Transverse colon (tissue), 4 donors: ENCODE results near the gene TOGARAM2. TPM values are rescaled to one million over a fixed set of nuclear protein-coding genes. Genes with fewer than 3 reads are reported as not detected.

Experiments used
- DNase-seq: peaks from one replicate; pipeline ENCODE4 v3.0.0-alpha.2; 2019
- H3K27ac ChIP-seq, 4 donors: fragments of 200-600 bp; sonication (generic); 2 replicates each; pipeline ENCODE4 v1.5.1; 2016 to 2018; ENCODE audit warnings: inconsistent platforms in 4 of 4
- H3K27me3 ChIP-seq: fragments of 200-600 bp; sonication (generic); 2 replicates; pipeline ENCODE4 v1.5.1; 2017; ENCODE audit warnings: inconsistent platforms
- H3K36me3 ChIP-seq, 4 donors: fragments of 200-600 bp; sonication (generic); 2 replicates each; pipeline ENCODE4 v1.5.1; 2017 to 2019; ENCODE audit warnings: inconsistent platforms in 4 of 4
- H3K4me1 ChIP-seq, 4 donors: fragments of 200-600 bp; sonication (generic); 2 replicates each; pipeline ENCODE4 v1.5.1; 2017 to 2020; ENCODE audit warnings: inconsistent platforms in 4 of 4
- H3K4me3 ChIP-seq, 4 donors: fragments of 200-600 bp; sonication (generic); 1 replicate in 1 of 4; 2 replicates in 3 of 4; pipeline versions ENCODE4 v1.5.1 to v1.6.1; 2017 to 2019; ENCODE audit warnings: inconsistent platforms in 4 of 4
- H3K9me3 ChIP-seq, 2 donors: fragments of 200-600 bp; sonication (generic); 2 replicates each; pipeline ENCODE4 v1.5.1; 2017 to 2019; ENCODE audit warnings: inconsistent platforms in 2 of 2
- CTCF ChIP-seq, 5 experiments: fragments of 200-600 bp in 3 of 5; fragments of 450-650 bp in 2 of 5; sonication (generic) in 3 of 5; IDR thresholded peaks; 1 replicate in 2 of 5; 2 replicates in 3 of 5; pipeline ENCODE4 v1.5.1; 2016 to 2017; ENCODE audit warnings: antibody characterized with exemption in 5 of 5, inconsistent platforms in 3 of 5, mild to moderate bottlenecking in 2 of 5, moderate library complexity in 1 of 5
- EP300 ChIP-seq: sonication (generic); formaldehyde crosslinking; IDR thresholded peaks from one replicate; pipeline ENCODE4 v1.6.1; 2017; ENCODE audit warnings: antibody characterized with exemption, low read depth
- POLR2A ChIP-seq: fragments of 450-650 bp; IDR thresholded peaks from one replicate; pipeline ENCODE4 v1.6.1; 2016; ENCODE audit warnings: antibody characterized with exemption, mild to moderate bottlenecking, moderate library complexity
- POLR2AphosphoS5 ChIP-seq, 3 donors: sonication (generic); formaldehyde crosslinking; IDR thresholded peaks; one replicate each; pipeline ENCODE4 v1.6.1; 2016; ENCODE audit warnings: antibody characterized with exemption in 3 of 3
- WGBS, 2 donors: methylation state at CpG; one replicate each; pipeline ENCODE4 v1.1.5; 2018; ENCODE audit warnings: low coverage in 1 of 2; 5-methylcytosine and 5-hydroxymethylcytosine counted together
- in situ Hi-C, 4 donors: fragments of 200-750 bp; cut with MboI; loops; one replicate each; pipeline versions ENCODE4 v1.15.0 to v1.15.1; 2017; ENCODE audit warnings: low sequenced_read_pairs in 3 of 4, low pct_ligation_motif_present in 1 of 4, low pct_unique_long_range_greater_than_20kb in 1 of 4
- intact Hi-C: fragments of 100-400 bp; cut with DNase I; formaldehyde crosslinking; loops from one replicate; pipeline ENCODE4 v1.15.1; 2023; ENCODE audit warnings: low total_unique reads
- total RNA-seq, 4 donors: library from RNA; depleted of rRNA; stranded (reverse); fragments of >200 nt; gene quantifications; one replicate each; pipeline ENCODE4 v1.1.0, GENCODE V29; 2016

The TOGARAM2 gene
- total RNA-seq, 4 donors from 2014 or later = 0.79 to 7.1 (median 3.1) TPM; not detected in 1

GRCh38 chr2:29072971-29073725 lies 92.0 kb downstream of the TOGARAM2 start:
- no peak overlapping the region for H3K27ac ChIP-seq
- no peaks in the 10 kb centered on the region for H3K9me3 ChIP-seq
- in situ Hi-C loops (no loop called here), intact Hi-C loops (no loop called here)
- no peak for TF ChIP-seq POLR2A
- TF ChIP-seq CTCF (IDR thresholded peaks at IDR 0.05) = no peak
- TF ChIP-seq POLR2AphosphoS5 (IDR thresholded peaks at IDR 0.05) = no peak
- TF ChIP-seq EP300 = no peak
- 80 to 83% methylated on average over 2 to 10 of the region's 12 CpGs for WGBS, 2 donors
- DNase-seq = no peak
- H3K4me1 ChIP-seq = no peaks in the 10 kb centered on the region
- H3K4me3 ChIP-seq = no peak overlapping the region
- no peaks in the 10 kb centered on the region for H3K27me3 ChIP-seq
- H3K36me3 ChIP-seq = no peaks in the 10 kb centered on the region

- 60 to 69% methylated on average over 1 to 4 of the region's 4 CpGs for WGBS, 2 donors
- intact Hi-C loops = no loop called here
- no peaks in the 10 kb centered on the region for H3K4me1 ChIP-seq
- H3K36me3 ChIP-seq = no peaks in the 10 kb centered on the region
- H3K4me3 ChIP-seq = no peak overlapping the region
- no peak overlapping the region for H3K27ac ChIP-seq
- H3K9me3 ChIP-seq = no peaks in the 10 kb centered on the region
- DNase-seq = no peak
- no peaks in the 10 kb centered on the region for H3K27me3 ChIP-seq
- in situ Hi-C loops = no loop called here
- TF ChIP-seq CTCF (IDR thresholded peaks at IDR 0.05) = no peak
These were observed 92.8 kb downstream of the TOGARAM2 start for GRCh38 chr2:29073933-29074332.

- Histone ChIP-seq H3K27me3 (no peaks in the 10 kb centered on the region), H3K9me3 (no peaks in the 10 kb centered on the region), H3K27ac (no peak within 1 kb of the TSS), H3K4me3 (no peak within 1 kb of the TSS), H3K4me1 (no peaks in the 10 kb centered on the region), H3K36me3 (no peaks in the 10 kb centered on the region)
- DNase-seq = no peak
- no peak for TF ChIP-seq POLR2AphosphoS5 (IDR thresholded peaks at IDR 0.05)
- TF ChIP-seq CTCF (IDR thresholded peaks at IDR 0.05) = no peak
- no peak for TF ChIP-seq POLR2A
- TF ChIP-seq EP300 = no peak
- in situ Hi-C loops (no loop called here), intact Hi-C loops (no loop called here)
- 75 to 89% methylated on average over 4 to 8 of the region's 8 CpGs for WGBS, 2 donors
These were observed 93.3 kb downstream of the TOGARAM2 start, which contains the start of gene PCARE for GRCh38 chr2:29074411-29074810. Gene PCARE (minus strand): TSS chr2:29074523. CDS start chr2:29074261, 262 bp downstream.

- Histone ChIP-seq H3K36me3 (no peaks in the 10 kb centered on the region), H3K27ac (peak overlapping the region in 1 of 4 donors; percentile 11), H3K4me1 (no peaks in the 10 kb centered on the region), H3K4me3 (no peak overlapping the region), H3K27me3 (no peaks in the 10 kb centered on the region), H3K9me3 (no peaks in the 10 kb centered on the region)
- no peak for DNase-seq
- 45 to 53% methylated on average over 7 to 14 of the region's 14 CpGs for WGBS, 2 donors
- intact Hi-C loops (no loop called here), in situ Hi-C loops (no loop called here)
- TF ChIP-seq EP300 (no peak), CTCF (IDR thresholded peaks at IDR 0.05) (no peak), POLR2A (no peak), POLR2AphosphoS5 (IDR thresholded peaks at IDR 0.05) (no peak)
These were observed 95.0 kb downstream of the TOGARAM2 start for GRCh38 chr2:29075894-29076705.
